Measurements from ENCODE around the gene APH1A.

The APH1A gene

GRCh38 chr1:150256198-150256553, 12.6 kb downstream of the APH1A start:
- TF ChIP-seq ZBTB7A (IDR thresholded peaks at IDR 0.05; ENCODE audit: low read depth): no peak
- TF ChIP-seq TAF1 (IDR thresholded peaks at IDR 0.05; ENCODE audit: low read depth): no peak
- TF ChIP-seq, protein P1, sequence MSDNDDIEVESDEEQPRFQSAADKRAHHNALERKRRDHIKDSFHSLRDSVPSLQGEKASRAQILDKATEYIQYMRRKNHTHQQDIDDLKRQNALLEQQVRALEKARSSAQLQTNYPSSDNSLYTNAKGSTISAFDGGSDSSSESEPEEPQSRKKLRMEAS (IDR thresholded peaks at IDR 0.05): no peak
- TF ChIP-seq NFIC (IDR thresholded peaks at IDR 0.05): no peak

- TF ChIP-seq RAD21 (IDR thresholded peaks at IDR 0.05; ENCODE audit: low read depth) (no peak), CREB1 (IDR thresholded peaks at IDR 0.05; ENCODE audit: low read depth) (no peak), YY1 (IDR thresholded peaks at IDR 0.05; ENCODE audit: low read depth) (no peak)
- TF ChIP-seq, protein P1 (IDR thresholded peaks at IDR 0.05): no peak
Observed at GRCh38 chr1:150249936-150250335, 18.9 kb downstream of the APH1A start.

GRCh38 chr1:150243003-150243402, 25.8 kb downstream of the APH1A start:
- TF ChIP-seq TAF1 (IDR thresholded peaks at IDR 0.05; ENCODE audit: low read depth) (no peak), USF1 (IDR thresholded peaks at IDR 0.05) (no peak), EP300 (IDR thresholded peaks at IDR 0.05; ENCODE audit: borderline replicate concordance) (no peak), EGR1 (IDR thresholded peaks at IDR 0.05) (no peak), CEBPB (IDR thresholded peaks at IDR 0.05) (no peak), TEAD4 (IDR thresholded peaks at IDR 0.05) (no peak), FOXM1 (IDR thresholded peaks at IDR 0.05; ENCODE audit: borderline replicate concordance, low read depth) (no peak), CREB1 (IDR thresholded peaks at IDR 0.05; ENCODE audit: low read depth) (no peak), TCF12 (IDR thresholded peaks at IDR 0.05; ENCODE audit: low read depth) (no peak), NFIC (IDR thresholded peaks at IDR 0.05) (no peak), REST (IDR thresholded peaks at IDR 0.05; ENCODE audit: low read depth) (no peak), ZBTB7A (IDR thresholded peaks at IDR 0.05; ENCODE audit: low read depth) (no peak), RAD21 (IDR thresholded peaks at IDR 0.05; ENCODE audit: low read depth) (no peak), YY1 (IDR thresholded peaks at IDR 0.05; ENCODE audit: low read depth) (no peak)
- TF ChIP-seq, protein P1 (IDR thresholded peaks at IDR 0.05): no peak

GRCh38 chr1:150237746-150238145, 31.1 kb downstream of the APH1A start:
- TF ChIP-seq TAF1 (IDR thresholded peaks at IDR 0.05; ENCODE audit: low read depth) (no peak), RAD21 (IDR thresholded peaks at IDR 0.05; ENCODE audit: low read depth) (no peak), CEBPB (IDR thresholded peaks at IDR 0.05) (no peak), EP300 (IDR thresholded peaks at IDR 0.05; ENCODE audit: borderline replicate concordance) (no peak), USF1 (IDR thresholded peaks at IDR 0.05) (no peak), YY1 (IDR thresholded peaks at IDR 0.05; ENCODE audit: low read depth) (no peak), ZBTB7A (IDR thresholded peaks at IDR 0.05; ENCODE audit: low read depth) (no peak), TEAD4 (IDR thresholded peaks at IDR 0.05) (no peak), EGR1 (IDR thresholded peaks at IDR 0.05) (no peak), REST (IDR thresholded peaks at IDR 0.05; ENCODE audit: low read depth) (no peak)

DNA sequence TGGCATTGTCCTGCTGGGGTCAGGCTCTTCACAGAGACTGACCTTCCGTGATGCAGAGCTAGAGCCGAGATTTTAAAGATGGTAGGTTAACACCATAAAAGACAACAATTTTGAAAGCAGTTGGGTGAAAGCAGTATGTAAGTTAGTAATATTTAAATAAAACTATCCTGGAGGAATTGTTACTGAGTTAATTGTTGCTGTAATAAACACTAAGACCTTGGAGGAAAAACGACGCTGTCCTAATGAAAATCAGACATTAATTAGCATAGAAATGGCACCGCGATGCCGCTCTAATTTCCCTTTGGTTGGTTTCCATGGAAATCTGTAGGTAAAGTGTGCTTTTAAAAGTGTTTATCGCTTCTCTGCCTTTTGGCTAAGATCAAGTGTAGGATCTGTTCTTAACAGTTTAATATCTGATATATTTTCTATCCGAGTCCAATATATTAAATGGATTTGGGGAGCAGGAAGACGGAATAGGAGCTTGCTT, 32.2 kb downstream of the APH1A start:
- TF ChIP-seq, protein P1 (IDR thresholded peaks at IDR 0.05): no peak; the same call in 1 of the 2 replicates
- no peak for TF ChIP-seq TAF1 (IDR thresholded peaks at IDR 0.05; ENCODE audit: low read depth)
- no peak for TF ChIP-seq CEBPB (IDR thresholded peaks at IDR 0.05)
- no peak for TF ChIP-seq EGR1 (IDR thresholded peaks at IDR 0.05)
- no peak for TF ChIP-seq FOXM1 (IDR thresholded peaks at IDR 0.05; ENCODE audit: borderline replicate concordance, low read depth)
- no peak for TF ChIP-seq YY1 (IDR thresholded peaks at IDR 0.05; ENCODE audit: low read depth)
- TF ChIP-seq REST (IDR thresholded peaks at IDR 0.05; ENCODE audit: low read depth): no peak
- no peak for TF ChIP-seq NFIC (IDR thresholded peaks at IDR 0.05)
- no peak for TF ChIP-seq TEAD4 (IDR thresholded peaks at IDR 0.05)
- TF ChIP-seq USF1 (IDR thresholded peaks at IDR 0.05): no peak

Data from Ishikawa (cell line).